Measurements from ENCODE around the gene RRP1B.

RRP1B gene

GRCh38 chr21:43632373-43632905 is 26.9 kb upstream of the RRP1B start:
- TF ChIP-seq GATA2 (IDR thresholded peaks at IDR 0.05; ENCODE audit: low read depth, low read length) = no peak
- TF ChIP-seq GATA3 (IDR thresholded peaks at IDR 0.05; ENCODE audit: low read depth, low read length) = no peak

- TF ChIP-seq GATA3 (IDR thresholded peaks at IDR 0.05; ENCODE audit: low read depth, low read length) (no peak), GATA2 (IDR thresholded peaks at IDR 0.05; ENCODE audit: low read depth, low read length) (no peak)
Observed at GRCh38 chr21:43634618-43635017, 24.7 kb upstream of the RRP1B start.

DNA sequence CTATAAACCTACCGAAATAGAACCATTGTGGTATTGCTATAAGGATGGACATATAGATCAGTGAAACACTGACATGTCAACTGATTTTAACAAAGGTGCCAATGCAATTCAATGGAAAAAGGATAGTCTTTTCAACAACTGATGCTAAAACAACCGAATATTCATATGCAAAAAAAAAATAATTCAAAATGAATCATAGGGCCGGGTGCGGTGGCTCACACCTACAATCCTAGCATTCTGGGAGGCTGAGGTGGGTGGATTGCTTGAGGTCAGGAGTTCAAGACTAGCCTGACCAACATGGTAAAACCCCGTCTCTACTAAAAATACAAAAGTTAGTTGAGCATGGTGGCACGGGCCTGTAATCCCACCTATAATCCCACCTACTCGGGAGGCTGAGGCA is 23.9 kb upstream of the RRP1B start:
- no peak for TF ChIP-seq GATA2 (IDR thresholded peaks at IDR 0.05; ENCODE audit: low read depth, low read length)
- no peak for TF ChIP-seq GATA3 (IDR thresholded peaks at IDR 0.05; ENCODE audit: low read depth, low read length)

DNA sequence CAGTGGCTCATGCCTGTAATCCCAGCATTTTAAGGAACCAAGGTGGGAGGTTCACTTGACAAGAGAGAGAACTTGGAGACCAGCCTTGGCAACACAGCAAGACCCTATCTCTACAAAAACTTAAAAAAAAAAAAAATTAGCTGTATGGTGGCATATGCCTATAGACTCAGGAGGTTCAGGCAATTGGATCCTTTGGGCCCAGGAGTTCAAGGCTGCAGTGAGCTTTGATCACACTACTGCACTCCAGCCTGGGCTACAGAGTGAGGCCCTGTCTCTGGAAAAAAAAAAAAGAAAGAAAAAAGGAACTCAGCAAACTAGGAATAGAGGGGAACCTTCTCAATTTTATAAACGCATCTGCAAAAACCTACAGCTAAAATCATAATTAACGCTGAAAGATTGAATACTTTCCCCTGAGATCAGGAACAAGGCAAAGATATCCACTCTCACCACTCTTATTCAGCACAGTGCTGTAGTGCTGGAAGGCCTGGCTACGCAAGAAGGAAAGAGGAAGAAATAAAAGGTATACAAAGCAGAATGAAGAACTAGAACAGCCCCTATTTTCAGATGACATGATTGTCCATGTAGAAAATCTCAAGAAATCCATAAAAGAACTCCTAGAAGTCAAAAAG is 21.7 kb upstream of the RRP1B start:
- TF ChIP-seq GATA2 (IDR thresholded peaks at IDR 0.05; ENCODE audit: low read depth, low read length) = no peak
- TF ChIP-seq GATA3 (IDR thresholded peaks at IDR 0.05; ENCODE audit: low read depth, low read length) = no peak

DNA sequence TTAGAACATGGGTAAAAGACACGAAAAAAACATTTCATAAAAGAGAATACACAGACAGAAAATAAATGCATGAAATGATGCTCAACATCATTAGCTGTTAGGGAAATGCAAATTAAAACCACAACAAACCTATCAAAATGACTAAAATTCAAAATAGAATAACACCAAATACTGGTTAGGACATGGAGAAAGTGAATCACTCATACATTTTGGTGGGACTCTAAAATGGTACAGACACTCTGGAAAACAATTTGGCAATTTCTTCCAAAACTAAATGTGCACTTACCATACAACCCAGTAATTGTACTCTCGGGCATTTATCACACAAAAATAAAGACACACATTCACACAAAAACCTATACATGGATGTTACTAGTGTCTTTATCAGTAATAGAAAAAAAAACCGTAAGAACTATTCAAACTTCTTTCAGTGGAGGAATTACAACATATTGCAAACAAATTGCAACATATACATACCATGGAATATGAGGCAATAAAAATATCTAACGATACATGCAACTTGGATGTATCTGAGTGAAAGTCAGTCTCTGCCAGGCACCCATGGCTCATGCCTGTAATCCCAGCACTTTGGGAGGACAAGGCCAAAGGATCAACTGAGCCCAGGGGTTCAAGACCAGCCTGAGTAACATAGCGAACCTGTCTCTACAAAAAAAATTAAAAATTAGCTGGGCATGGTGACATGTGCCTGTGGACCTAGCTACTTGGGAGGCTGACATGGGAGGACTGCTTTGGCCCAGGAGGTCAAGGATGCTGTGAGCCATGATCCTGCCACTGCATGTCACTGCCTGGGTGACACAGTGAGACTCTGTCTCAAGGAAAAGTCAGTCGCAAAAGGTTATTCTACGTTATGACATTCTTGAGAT is 19.6 kb upstream of the RRP1B start:
- TF ChIP-seq GATA2 (IDR thresholded peaks at IDR 0.05; ENCODE audit: low read depth, low read length) (no peak), GATA3 (IDR thresholded peaks at IDR 0.05; ENCODE audit: low read depth, low read length) (no peak)

DNA sequence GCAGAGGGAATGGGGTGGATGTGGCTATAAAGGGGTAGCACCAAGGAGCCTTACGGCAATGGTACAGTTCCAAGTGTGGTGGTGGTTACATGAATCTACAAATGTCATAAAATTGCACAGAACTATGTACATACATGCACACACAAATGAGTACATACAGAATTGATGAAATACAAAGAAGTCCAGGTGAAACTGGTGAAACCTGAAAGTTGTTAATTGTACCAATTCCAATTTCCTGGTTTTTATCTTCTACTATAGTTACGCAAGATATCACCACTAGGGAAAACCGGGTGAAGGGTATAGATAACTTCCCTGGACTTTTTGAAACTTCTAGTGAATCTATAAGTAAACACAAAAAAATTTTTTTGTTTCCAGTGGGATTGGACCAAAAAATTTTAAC is 19.0 kb upstream of the RRP1B start:
- TF ChIP-seq GATA2 (IDR thresholded peaks at IDR 0.05; ENCODE audit: low read depth, low read length) (no peak), GATA3 (IDR thresholded peaks at IDR 0.05; ENCODE audit: low read depth, low read length) (no peak)

DNA sequence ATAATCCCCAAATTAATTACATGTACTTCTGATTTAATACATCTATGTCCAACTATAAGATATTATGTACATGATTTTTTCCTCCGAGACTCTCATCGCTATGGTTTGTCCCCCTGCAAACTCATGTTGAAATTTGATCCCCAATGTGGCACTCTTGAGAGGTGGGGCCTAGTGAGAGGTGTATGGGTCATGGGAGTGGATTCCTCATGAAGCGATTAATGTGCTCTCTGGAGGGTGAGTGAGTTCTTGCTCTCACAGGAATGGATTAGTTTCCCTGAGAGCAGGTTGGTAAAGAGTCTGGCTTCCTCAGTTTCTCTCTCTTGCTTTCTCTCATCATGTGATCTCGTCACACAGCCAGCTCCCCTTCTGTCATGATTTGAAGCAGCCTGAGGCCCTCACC is 16.2 kb upstream of the RRP1B start:
- no peak for TF ChIP-seq GATA3 (IDR thresholded peaks at IDR 0.05; ENCODE audit: low read depth, low read length)
- TF ChIP-seq GATA2 (IDR thresholded peaks at IDR 0.05; ENCODE audit: low read depth, low read length) = no peak

DNA sequence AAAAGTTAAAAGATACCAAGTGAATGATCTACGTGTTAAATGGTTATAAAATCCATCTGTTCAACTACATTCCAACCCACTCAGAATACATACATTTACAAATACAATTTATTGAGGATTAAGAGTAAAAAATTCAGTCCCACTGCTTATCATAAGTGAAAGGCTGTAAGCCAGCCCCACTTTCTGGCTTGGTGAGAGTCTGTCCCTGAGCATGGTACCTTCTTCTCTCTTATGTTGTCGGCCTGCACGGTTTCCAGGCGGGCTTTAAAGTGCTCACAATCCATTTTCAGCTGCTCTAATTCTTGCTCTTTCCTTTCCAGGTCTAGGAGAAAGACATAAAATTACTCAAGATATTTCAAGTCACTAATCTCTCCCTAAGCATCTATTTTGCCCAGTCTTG is 15.3 kb upstream of the RRP1B start:
- TF ChIP-seq GATA3 (IDR thresholded peaks at IDR 0.05; ENCODE audit: low read depth, low read length) (no peak), GATA2 (IDR thresholded peaks at IDR 0.05; ENCODE audit: low read depth, low read length) (no peak)

DNA sequence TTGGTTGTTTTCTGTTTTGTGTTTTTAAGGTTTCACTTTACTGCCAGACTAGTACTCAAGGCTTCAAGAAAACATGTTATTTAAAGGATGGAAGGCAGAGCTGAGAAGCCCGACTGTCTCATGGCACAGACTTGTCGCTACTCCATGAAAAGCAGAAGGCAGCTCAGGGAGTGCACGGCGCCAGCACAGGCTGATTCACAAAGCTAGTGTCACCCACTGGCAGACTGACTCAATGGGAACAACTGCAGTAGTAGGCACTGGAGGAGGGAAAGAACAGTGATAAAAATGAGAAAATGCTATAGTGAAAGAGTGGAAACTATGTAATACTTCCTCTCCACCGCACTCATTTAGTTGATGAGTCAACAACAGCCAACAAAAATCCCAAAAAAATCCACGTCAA is 14.8 kb upstream of the RRP1B start:
- TF ChIP-seq GATA3 (IDR thresholded peaks at IDR 0.05; ENCODE audit: low read depth, low read length) (no peak), GATA2 (IDR thresholded peaks at IDR 0.05; ENCODE audit: low read depth, low read length) (no peak)

GRCh38 chr21:43645136-43645891 is 14.0 kb upstream of the RRP1B start:
- no peak for TF ChIP-seq GATA2 (IDR thresholded peaks at IDR 0.05; ENCODE audit: low read depth, low read length)
- TF ChIP-seq GATA3 (IDR thresholded peaks at IDR 0.05; ENCODE audit: low read depth, low read length) = no peak

DNA sequence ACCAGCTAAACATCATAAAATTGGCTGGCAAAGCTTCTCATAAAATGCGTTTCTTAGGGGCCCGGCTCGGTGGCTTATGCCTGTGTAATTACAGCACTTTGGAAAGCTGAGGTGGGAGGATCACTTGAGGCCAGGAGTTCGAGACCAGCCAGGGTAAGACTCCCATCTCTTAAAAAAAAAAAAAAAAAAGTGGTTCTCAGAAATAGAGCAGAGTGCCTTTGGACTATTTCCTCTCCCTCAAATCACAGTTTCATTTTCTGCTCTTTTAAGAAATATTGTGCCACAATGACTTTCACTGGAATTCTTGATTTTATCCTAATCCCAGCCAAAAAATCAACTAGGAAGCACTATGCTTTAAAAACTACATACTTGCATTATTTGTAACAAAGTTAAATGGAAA is 13.4 kb upstream of the RRP1B start:
- TF ChIP-seq GATA3 (IDR thresholded peaks at IDR 0.05; ENCODE audit: low read depth, low read length) (no peak), GATA2 (IDR thresholded peaks at IDR 0.05; ENCODE audit: low read depth, low read length) (no peak)

- TF ChIP-seq GATA3 (IDR thresholded peaks at IDR 0.05; ENCODE audit: low read depth, low read length) = no peak
Observed at GRCh38 chr21:43646550-43647260, 12.7 kb upstream of the RRP1B start.

DNA sequence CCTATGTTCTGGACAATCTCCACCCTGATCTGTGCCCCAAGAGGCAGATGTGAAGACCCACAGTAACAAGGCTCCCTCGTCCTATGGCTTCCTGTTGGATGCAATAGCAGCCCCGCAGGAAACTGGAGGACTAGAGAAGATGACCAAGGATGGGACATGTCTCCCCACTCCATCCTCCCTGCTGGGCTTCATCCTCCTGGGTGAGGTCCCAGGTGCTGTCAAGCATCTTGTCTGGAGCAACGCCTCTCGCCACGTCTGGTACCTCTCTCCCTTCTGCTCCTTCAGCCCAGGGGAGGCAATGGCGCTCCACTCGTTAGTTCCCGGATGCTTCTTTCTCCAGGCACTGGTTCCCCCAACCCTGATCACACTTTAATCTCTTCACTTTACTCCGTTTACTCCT is 11.2 kb upstream of the RRP1B start:
- TF ChIP-seq GATA3 (IDR thresholded peaks at IDR 0.05; ENCODE audit: low read depth, low read length) (no peak), GATA2 (IDR thresholded peaks at IDR 0.05; ENCODE audit: low read depth, low read length) (no peak)

- no peak for TF ChIP-seq GATA3 (IDR thresholded peaks at IDR 0.05; ENCODE audit: low read depth, low read length)
- no peak for TF ChIP-seq GATA2 (IDR thresholded peaks at IDR 0.05; ENCODE audit: low read depth, low read length)
Observed at GRCh38 chr21:43652616-43653015, 6.7 kb upstream of the RRP1B start.
